ENCODE data around the gene PNMA8A.
A peak's percentile ranks its signal among the peaks of the same experiment; 100 is the strongest.

PNMA8A gene

DNA sequence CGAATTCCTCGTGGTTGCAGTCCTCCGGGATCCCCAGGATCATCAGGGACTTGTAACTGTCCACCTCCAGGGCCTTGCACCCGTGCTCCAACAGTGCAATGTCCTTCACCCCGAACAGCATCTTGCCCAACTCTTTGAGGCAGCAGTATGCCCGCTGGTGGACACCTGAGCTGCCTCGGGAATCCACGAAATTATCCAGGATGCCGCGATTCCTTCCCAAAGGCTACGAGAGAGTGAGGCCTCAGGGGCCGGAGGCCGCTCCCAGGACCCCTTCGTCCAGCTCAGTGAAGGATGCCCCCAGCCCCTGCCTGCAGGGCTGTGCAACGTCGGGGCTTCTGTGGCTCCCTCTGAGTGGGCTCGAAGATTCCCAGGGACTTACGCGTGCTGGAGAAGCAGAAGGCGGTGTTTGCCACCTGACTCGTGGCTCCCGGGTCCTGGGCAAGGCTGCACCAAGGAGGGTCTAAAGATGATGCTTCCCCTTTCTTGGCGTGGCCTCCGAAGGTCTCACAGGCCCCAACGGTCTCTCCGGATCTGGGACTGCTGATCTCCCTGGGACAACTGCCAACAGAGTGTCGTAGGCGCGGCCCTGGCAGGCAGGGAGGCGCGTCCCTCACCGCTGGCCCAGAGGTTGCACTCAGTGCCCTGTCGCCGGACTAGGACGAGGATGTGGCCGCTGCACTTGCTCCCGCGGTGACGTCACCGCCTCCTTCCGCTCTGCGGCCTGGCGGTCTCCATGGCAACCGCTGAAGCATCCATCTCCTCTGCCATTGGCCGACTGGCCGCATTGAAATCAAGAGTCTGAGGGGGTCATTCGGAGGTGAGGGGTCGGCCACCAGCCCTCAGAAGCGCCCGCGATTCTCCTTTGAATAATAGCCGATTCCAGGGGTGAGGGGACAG lies 42.9 kb downstream of the PNMA8A start, which contains the start of gene PNMA8C:
Gene PNMA8C, minus strand, starts transcription at position 698 of the 897 bp plus-strand sequence. Its CDS starts 577 bp downstream, at position 121.
- DNase-seq (ENCODE audit: low spot score): peak; percentile 74
- TF ChIP-seq CTCF (IDR thresholded peaks at IDR 0.05; ENCODE audit: borderline replicate concordance, control extremely low read depth, extremely low read depth, insufficient read depth, missing control alignments): no peak
- in situ Hi-C loops (cut with MboI; ENCODE audit: low sequenced_read_pairs, unreplicated experiment): no loop called here

GRCh38 chr19:46427518-46428045 lies 43.8 kb downstream of the PNMA8A start:
- TF ChIP-seq CTCF (IDR thresholded peaks at IDR 0.05; ENCODE audit: borderline replicate concordance, control extremely low read depth, extremely low read depth, insufficient read depth, missing control alignments): no peak
- DNase-seq (ENCODE audit: low spot score): no peak
- in situ Hi-C loops (cut with MboI; ENCODE audit: low sequenced_read_pairs, unreplicated experiment): no loop called here

GRCh38 chr19:46426506-46427162 lies 44.7 kb downstream of the PNMA8A start:
- in situ Hi-C loops (cut with MboI; ENCODE audit: low sequenced_read_pairs, unreplicated experiment): no loop called here
- TF ChIP-seq CTCF (IDR thresholded peaks at IDR 0.05; ENCODE audit: borderline replicate concordance, control extremely low read depth, extremely low read depth, insufficient read depth, missing control alignments): no peak
- peak; percentile 73 for DNase-seq (ENCODE audit: low spot score)

- no peak for TF ChIP-seq CTCF (IDR thresholded peaks at IDR 0.05; ENCODE audit: borderline replicate concordance, control extremely low read depth, extremely low read depth, insufficient read depth, missing control alignments)
- in situ Hi-C loops (cut with MboI; ENCODE audit: low sequenced_read_pairs, unreplicated experiment): no loop called here
- no peak for DNase-seq (ENCODE audit: low spot score)
Measured at GRCh38 chr19:46426035-46426505, 45.3 kb downstream of the PNMA8A start.

DNA sequence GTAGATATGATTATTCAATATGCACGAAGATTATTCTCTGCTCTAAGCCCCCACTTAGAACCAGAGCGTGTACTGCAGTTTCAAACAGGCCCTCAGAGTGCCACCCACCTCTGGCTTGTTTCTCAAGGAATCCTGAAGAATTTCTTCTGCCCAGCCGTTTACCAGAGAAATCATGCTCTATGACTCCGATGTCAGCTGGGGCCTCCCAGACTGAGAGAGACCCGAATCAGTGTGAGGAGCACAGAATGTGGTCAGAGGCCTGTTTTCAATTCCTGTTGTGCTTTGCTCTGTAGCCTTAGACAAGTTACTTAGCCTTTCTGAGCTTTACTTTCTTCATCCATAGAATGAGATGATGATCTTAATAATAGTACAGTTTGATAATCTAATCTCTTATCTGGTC lies 48.2 kb downstream of the PNMA8A start:
- DNase-seq (ENCODE audit: low spot score): no peak
- TF ChIP-seq CTCF (IDR thresholded peaks at IDR 0.05; ENCODE audit: borderline replicate concordance, control extremely low read depth, extremely low read depth, insufficient read depth, missing control alignments): no peak
- in situ Hi-C loops (cut with MboI; ENCODE audit: low sequenced_read_pairs, unreplicated experiment): no loop called here

DNA sequence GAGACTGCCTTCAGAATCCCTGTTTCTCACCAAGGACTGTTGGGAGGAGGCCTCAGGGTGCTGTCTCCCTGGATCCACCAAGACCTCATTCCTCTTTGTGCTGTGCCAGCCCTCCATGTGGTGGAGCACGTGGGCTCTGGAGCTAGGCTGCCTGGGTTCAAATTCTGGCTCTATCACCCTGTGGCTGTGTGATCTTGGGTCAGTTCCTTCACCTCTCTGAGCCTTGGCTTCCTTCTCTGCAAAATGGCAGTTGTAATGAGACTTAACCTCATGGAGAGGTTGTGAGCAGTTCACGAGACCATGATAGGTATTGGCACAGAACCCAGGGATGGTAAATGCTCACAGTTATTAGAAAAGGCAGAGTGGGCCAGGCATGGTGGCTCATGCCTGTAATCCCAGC lies 49.0 kb downstream of the PNMA8A start:
- in situ Hi-C loops (cut with MboI; ENCODE audit: low sequenced_read_pairs, unreplicated experiment): no loop called here
- DNase-seq (ENCODE audit: low spot score): no peak
- no peak for TF ChIP-seq CTCF (IDR thresholded peaks at IDR 0.05; ENCODE audit: borderline replicate concordance, control extremely low read depth, extremely low read depth, insufficient read depth, missing control alignments)

Measured in GM13976 (cell line).